Thoracic aorta (tissue), 2 donors: ENCODE results near the gene MROH2B. TPM values are rescaled to one million over a fixed set of nuclear protein-coding genes. Genes with fewer than 3 reads are reported as not detected.

Source experiments
- ATAC-seq: fragments of 150-250 bp; one replicate; pipeline ENCODE4 v1.8.0; 2017; ENCODE audit warnings: low read depth; ENCODE audit not compliant: insufficient number of reproducible peaks, low FRiP score
- DNase-seq: peaks from one replicate; pipeline ENCODE4 v3.0.0-alpha.2; 2020; ENCODE audit warnings: low spot score
- H3K27ac ChIP-seq, 2 donors: fragments of 200-600 bp; sonication (generic); 1 replicate in 1 of 2; 2 replicates in 1 of 2; pipeline ENCODE4 v1.5.1; 2016; ENCODE audit warnings: mild to moderate bottlenecking in 2 of 2, moderate library complexity in 2 of 2
- H3K27me3 ChIP-seq: fragments of 200-600 bp; sonication (generic); replicated peaks from 2 replicates; pipeline ENCODE4 v1.6.0; 2016; ENCODE audit warnings: mild to moderate bottlenecking; ENCODE audit not compliant: insufficient read depth
- H3K36me3 ChIP-seq: fragments of 200-600 bp; sonication (generic); one replicate; pipeline ENCODE4 v1.5.1; 2016
- H3K4me1 ChIP-seq, 2 donors: fragments of 200-600 bp; sonication (generic); 1 replicate in 1 of 2; 2 replicates in 1 of 2; pipeline versions ENCODE4 v1.5.1 to v1.6.0; 2016; ENCODE audit warnings: low read depth in 2 of 2, mild to moderate bottlenecking in 1 of 2; ENCODE audit not compliant: control insufficient read depth in 1 of 2
- H3K4me3 ChIP-seq: fragments of 200-600 bp; sonication (generic); 2 replicates; pipeline ENCODE4 v1.5.1; 2016; ENCODE audit warnings: mild to moderate bottlenecking
- H3K9me3 ChIP-seq: fragments of 200-600 bp; sonication (generic); 2 replicates; pipeline ENCODE4 v1.5.1; 2016
- total RNA-seq, 2 donors: library from RNA; depleted of rRNA; stranded (reverse); fragments of >200 nt; gene quantifications; one replicate each; pipeline versions ENCODE4 v1.1.0 to v1.2.3, GENCODE V29; 2016
- TF ChIP-seq, protein P1 (sequence below): fragments of 200-600 bp; sonication (generic); IDR thresholded peaks from one replicate; pipeline ENCODE4 v1.5.1; 2019; ENCODE audit warnings: antibody characterized with exemption

MROH2B gene
- total RNA-seq, 2 donors from 2014 or later, result not detected

- no peaks in the 10 kb centered on the region for H3K36me3 ChIP-seq
- no peak overlapping the region for H3K27ac ChIP-seq
- no peaks in the 10 kb centered on the region for H3K9me3 ChIP-seq
- TF ChIP-seq, protein P1, sequence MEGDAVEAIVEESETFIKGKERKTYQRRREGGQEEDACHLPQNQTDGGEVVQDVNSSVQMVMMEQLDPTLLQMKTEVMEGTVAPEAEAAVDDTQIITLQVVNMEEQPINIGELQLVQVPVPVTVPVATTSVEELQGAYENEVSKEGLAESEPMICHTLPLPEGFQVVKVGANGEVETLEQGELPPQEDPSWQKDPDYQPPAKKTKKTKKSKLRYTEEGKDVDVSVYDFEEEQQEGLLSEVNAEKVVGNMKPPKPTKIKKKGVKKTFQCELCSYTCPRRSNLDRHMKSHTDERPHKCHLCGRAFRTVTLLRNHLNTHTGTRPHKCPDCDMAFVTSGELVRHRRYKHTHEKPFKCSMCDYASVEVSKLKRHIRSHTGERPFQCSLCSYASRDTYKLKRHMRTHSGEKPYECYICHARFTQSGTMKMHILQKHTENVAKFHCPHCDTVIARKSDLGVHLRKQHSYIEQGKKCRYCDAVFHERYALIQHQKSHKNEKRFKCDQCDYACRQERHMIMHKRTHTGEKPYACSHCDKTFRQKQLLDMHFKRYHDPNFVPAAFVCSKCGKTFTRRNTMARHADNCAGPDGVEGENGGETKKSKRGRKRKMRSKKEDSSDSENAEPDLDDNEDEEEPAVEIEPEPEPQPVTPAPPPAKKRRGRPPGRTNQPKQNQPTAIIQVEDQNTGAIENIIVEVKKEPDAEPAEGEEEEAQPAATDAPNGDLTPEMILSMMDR, result no peak
- ATAC-seq (no peak), DNase-seq (no peak)
- H3K4me1 ChIP-seq, result no peaks in the 10 kb centered on the region
- H3K4me3 ChIP-seq, result no peak overlapping the region
- H3K27me3 ChIP-seq, result no peaks in the 10 kb centered on the region
These were observed 67.3 kb downstream of the MROH2B start for GRCh38 chr5:41003670-41004376.

GRCh38 chr5:40999966-41000365 lies 71.2 kb downstream of the MROH2B start:
- H3K4me3 ChIP-seq, result no peak overlapping the region
- DNase-seq (no peak), ATAC-seq (no peak)

GRCh38 chr5:40999142-40999541 lies 72.0 kb downstream of the MROH2B start:
- DNase-seq, result no peak
- Histone ChIP-seq H3K4me1 (no peaks in the 10 kb centered on the region), H3K4me3 (no peak overlapping the region), H3K36me3 (no peaks in the 10 kb centered on the region), H3K27me3 (no peaks in the 10 kb centered on the region), H3K9me3 (no peaks in the 10 kb centered on the region), H3K27ac (no peak overlapping the region)
- ATAC-seq, result no peak
- TF ChIP-seq, protein P1, result no peak

More at GRCh38 chr5:40999966-41000365, 71.2 kb downstream of the MROH2B start:
- Histone ChIP-seq H3K4me1 (no peaks in the 10 kb centered on the region), H3K27me3 (no peaks in the 10 kb centered on the region), H3K27ac (no peak overlapping the region), H3K36me3 (no peaks in the 10 kb centered on the region), H3K9me3 (no peaks in the 10 kb centered on the region)
- TF ChIP-seq, protein P1, result no peak

- TF ChIP-seq, protein P1, result no peak
- Histone ChIP-seq H3K27me3 (no peaks in the 10 kb centered on the region), H3K9me3 (no peaks in the 10 kb centered on the region), H3K4me3 (no peak overlapping the region), H3K4me1 (peaks cover 5 to 9% of the 10 kb centered on the region in 2 donors), H3K36me3 (no peaks in the 10 kb centered on the region), H3K27ac (no peak overlapping the region)
- ATAC-seq (no peak), DNase-seq (no peak)
These were observed 75.1 kb downstream of the MROH2B start for GRCh38 chr5:40995801-40996586.

GRCh38 chr5:40991981-40992559 lies 79.1 kb downstream of the MROH2B start:
- H3K9me3 ChIP-seq, result no peaks in the 10 kb centered on the region
- peaks cover 15 to 20% of the 10 kb centered on the region in 2 donors for H3K4me1 ChIP-seq
- H3K4me3 ChIP-seq, result no peak overlapping the region
- ATAC-seq, result no peak
- no peak for DNase-seq
- H3K27me3 ChIP-seq, result no peaks in the 10 kb centered on the region
- TF ChIP-seq, protein P1, result no peak
- H3K36me3 ChIP-seq, result no peaks in the 10 kb centered on the region
- H3K27ac ChIP-seq, result peak overlapping the region; percentile 30 to 66
